Endothelial cell of umbilical vein (primary cell): Measurements from ENCODE around the gene KLHL30. TPM values are rescaled to one million over a fixed set of nuclear protein-coding genes. Genes with fewer than 3 reads are reported as not detected.

Source experiments
- BruUV-seq: library from RNA; stranded (reverse); fragments of 400-500 nt; replicated peaks from 2 replicates; lab custom pipeline; 2021; lab: Mats Ljungman, UMichigan
- CTCF ChIA-PET: fragments of 300-600, 350-600 bp; sonication (Branson Sonifier 250); formaldehyde crosslinking; loops from one replicate; lab custom pipeline; 2021; ENCODE audit warnings: antibody characterized with exemption, inconsistent platforms; lab: Charles Lee
- POLR2A ChIA-PET: fragments of 300-600, 350-600 bp; sonication (Branson Sonifier 250); formaldehyde crosslinking; loops from one replicate; lab custom pipeline; 2021; ENCODE audit warnings: antibody characterized with exemption, inconsistent platforms; lab: Charles Lee
- DNase-seq: peaks from one replicate; pipeline ENCODE4 v3.0.0-alpha.2; 2011; ENCODE audit warnings: low read depth, low spot score
- FAIRE-seq: peaks from 2 replicates; lab custom pipeline; 2011; peaks lifted over from hg19 to GRCh38; lab: Jason Lieb, UNC
- H2AFZ ChIP-seq: 2 replicates; pipeline ENCODE4 v1.6.0; 2012; ENCODE audit warnings: low read depth, low read length, control low read depth, inconsistent platforms
- H3K27ac ChIP-seq: 2 replicates; pipeline ENCODE4 v1.5.1; 2011; ENCODE audit warnings: low read depth, mild to moderate bottlenecking, control low read depth, low read length, moderate library complexity; ENCODE audit not compliant: insufficient read depth
- H3K27me3 ChIP-seq, 2 experiments: 2 replicates each; pipeline versions ENCODE4 v1.6.0 to v1.6.1; 2011; ENCODE audit warnings: low read length in 2 of 2, mixed read lengths in 1 of 2; ENCODE audit not compliant: control insufficient read depth in 2 of 2, insufficient read depth in 2 of 2
- H3K36me3 ChIP-seq, 2 experiments: 2 replicates in 1 of 2; 3 replicates in 1 of 2; pipeline ENCODE4 v1.5.1; 2011; ENCODE audit warnings: low read length in 2 of 2, mild to moderate bottlenecking in 1 of 2, moderate library complexity in 1 of 2; ENCODE audit not compliant: control insufficient read depth in 2 of 2, insufficient read depth in 2 of 2; ENCODE audit errors: extremely low read depth in 1 of 2
- H3K4me1 ChIP-seq: 3 replicates; pipeline ENCODE4 v1.5.1; 2011; ENCODE audit warnings: mild to moderate bottlenecking, low read length; ENCODE audit not compliant: control insufficient read depth, insufficient read depth; ENCODE audit errors: extremely low read depth
- H3K4me2 ChIP-seq: 2 replicates; pipeline ENCODE4 v1.6.1; 2011; ENCODE audit warnings: low read length, control low read depth, mixed read lengths; ENCODE audit not compliant: insufficient read depth
- H3K4me3 ChIP-seq, 3 experiments: fragments of 200-600 bp in 1 of 3; sonication (generic), shearing (Covaris generic) in 1 of 3; replicated peaks in 1 of 3; 2 replicates each; pipeline ENCODE4 v1.5.1; 2011 to 2016; ENCODE audit warnings: control low read depth in 3 of 3, low read length in 3 of 3, mild to moderate bottlenecking in 2 of 3, inconsistent platforms in 1 of 3, low read depth in 1 of 3, moderate library complexity in 1 of 3; ENCODE audit not compliant: insufficient read depth in 1 of 3
- H3K79me2 ChIP-seq: 2 replicates; pipeline ENCODE4 v1.6.0; 2012; ENCODE audit warnings: low read length, inconsistent platforms; ENCODE audit not compliant: control insufficient read depth, insufficient read depth
- H3K9ac ChIP-seq: replicated peaks from 2 replicates; pipeline ENCODE3; 2011; ENCODE audit warnings: low read length, control low read depth; ENCODE audit not compliant: insufficient read depth; ENCODE audit errors: extremely low read depth
- H3K9me1 ChIP-seq: replicated peaks from 3 replicates; pipeline ENCODE4 v1.6.0; 2011; ENCODE audit warnings: mild to moderate bottlenecking, low read length; ENCODE audit not compliant: control insufficient read depth, insufficient read depth; ENCODE audit errors: extremely low read depth
- H3K9me3 ChIP-seq: replicated peaks from 2 replicates; pipeline ENCODE4 v1.5.1; 2012; ENCODE audit warnings: low read length, inconsistent platforms; ENCODE audit not compliant: control insufficient read depth, insufficient read depth
- H4K20me1 ChIP-seq: replicated peaks from 2 replicates; pipeline ENCODE3; 2011; ENCODE audit warnings: mild to moderate bottlenecking, low read length; ENCODE audit not compliant: control insufficient read depth, insufficient read depth; ENCODE audit errors: extremely low read depth
- CTCF ChIP-seq, 2 donors: IDR thresholded peaks; 1 replicate in 1 of 2; 2 replicates in 1 of 2; pipeline ENCODE4 v1.5.1; 2011; ENCODE audit warnings: low read length in 2 of 2, mild to moderate bottlenecking in 2 of 2, moderate library complexity in 2 of 2, control low read depth in 1 of 2, inconsistent platforms in 1 of 2, low read depth in 1 of 2; ENCODE audit not compliant: insufficient read depth in 1 of 2; ENCODE audit errors: extremely low read depth in 1 of 2
- EZH2 ChIP-seq: IDR thresholded peaks from 2 replicates; pipeline ENCODE4 v1.6.1; 2012; ENCODE audit warnings: borderline replicate concordance, low read depth, mild to moderate bottlenecking, moderate library complexity, low read length, inconsistent platforms; ENCODE audit not compliant: severe bottlenecking
- FOS ChIP-seq: IDR thresholded peaks from 2 replicates; pipeline ENCODE4 v1.6.1; 2011; ENCODE audit warnings: mild to moderate bottlenecking, low read length, moderate library complexity, borderline replicate concordance; ENCODE audit not compliant: insufficient read depth
- GATA2 ChIP-seq: IDR thresholded peaks from 2 replicates; pipeline ENCODE4 v1.7.0; 2011; ENCODE audit warnings: low read depth, mild to moderate bottlenecking, moderate library complexity, mixed read lengths, low read length; ENCODE audit not compliant: insufficient read length, insufficient read depth
- JUN ChIP-seq: IDR thresholded peaks from 2 replicates; pipeline ENCODE4 v1.6.1; 2011; ENCODE audit warnings: borderline replicate concordance, low read depth; ENCODE audit not compliant: insufficient read length, insufficient read depth
- MAX ChIP-seq: IDR thresholded peaks from 2 replicates; pipeline ENCODE4 v1.6.1; 2011; ENCODE audit not compliant: insufficient read depth, insufficient read length
- MYC ChIP-seq: IDR thresholded peaks from one replicate; pipeline ENCODE4 v1.6.1; 2011; ENCODE audit warnings: mild to moderate bottlenecking, low read depth, low read length
- POLR2A ChIP-seq: IDR thresholded peaks from 2 replicates; pipeline ENCODE4 v1.6.1; 2012; ENCODE audit warnings: low read depth, mild to moderate bottlenecking, control low read depth, low read length
- POLR2AphosphoS5 ChIP-seq: IDR thresholded peaks from 2 replicates; pipeline ENCODE4 v1.6.1; 2012; ENCODE audit warnings: low read depth, mild to moderate bottlenecking, control low read depth, low read length, moderate library complexity; ENCODE audit not compliant: insufficient read depth
- dilution Hi-C: fragments of 300-500 bp; cut with MboI; formaldehyde crosslinking; loops from one replicate; pipeline ENCODE4 v1.15.0; 2019; ENCODE audit warnings: low sequenced_read_pairs; ENCODE audit not compliant: extremely low pct_ligation_motif_present
- intact Hi-C: fragments of 100-400 bp; cut with micrococcal nuclease; formaldehyde crosslinking; loops from one replicate; pipeline ENCODE4 v1.10.0; 2022
- polyA plus RNA-seq, 4 experiments: library from polyadenylated mRNA; depleted of rRNA in 3 of 4; stranded (reverse) in 3 of 4; unstranded in 1 of 4; fragments of >200 nt; gene quantifications; 2 replicates each; pipeline versions ENCODE4 v1.2.1 to v1.2.3, GENCODE V29; 2011 to 2012; ENCODE audit warnings: missing spikeins in 1 of 4
- total RNA-seq: library from RNA; stranded (reverse); gene quantifications from 2 replicates; pipeline ENCODE4 v1.2.3, GENCODE V29; 2021

Gene KLHL30
- total and polyA plus RNA-seq, 2 donors (not counting 3 experiments of a cell fraction or from before 2014, with no cell fraction given): not detected

GRCh38 chr2:238145046-238145445 is 6.6 kb downstream of the KLHL30 start:
- FAIRE-seq: no peak
- Histone ChIP-seq H3K27ac (no peak overlapping the region), H3K36me3 (no peaks in the 10 kb centered on the region), H3K4me2 (no peak overlapping the region), H4K20me1 (no peaks in the 10 kb centered on the region), H3K9me1 (no peaks in the 10 kb centered on the region), H3K27me3 (no peaks in the 10 kb centered on the region), H3K9ac (no peak overlapping the region), H3K4me3 (no peak overlapping the region), H3K79me2 (no peaks in the 10 kb centered on the region), H3K9me3 (no peaks in the 10 kb centered on the region), H2AFZ (no peak overlapping the region), H3K4me1 (no peaks in the 10 kb centered on the region)
- no peak for TF ChIP-seq POLR2A
- TF ChIP-seq JUN: no peak
- no peak for TF ChIP-seq MAX
- no peak for TF ChIP-seq EZH2
- TF ChIP-seq FOS: no peak
- no peak for TF ChIP-seq CTCF (IDR thresholded peaks at IDR 0.05; ENCODE audit: extremely low read depth in 1 of 2, insufficient read depth in 1 of 2, low read depth in 1 of 2, low read length in 2 of 2)
- no peak for TF ChIP-seq MYC
- no peak for TF ChIP-seq POLR2AphosphoS5
- no peak for TF ChIP-seq GATA2
- no peak for DNase-seq
- CTCF ChIA-PET: no interaction called here
- dilution Hi-C loops (no loop called here), intact Hi-C loops (no loop called here)
- POLR2A ChIA-PET: no interaction called here
- no TSS peak for BruUV-seq
